ENCODE measurements around the gene AATK.

DNA sequence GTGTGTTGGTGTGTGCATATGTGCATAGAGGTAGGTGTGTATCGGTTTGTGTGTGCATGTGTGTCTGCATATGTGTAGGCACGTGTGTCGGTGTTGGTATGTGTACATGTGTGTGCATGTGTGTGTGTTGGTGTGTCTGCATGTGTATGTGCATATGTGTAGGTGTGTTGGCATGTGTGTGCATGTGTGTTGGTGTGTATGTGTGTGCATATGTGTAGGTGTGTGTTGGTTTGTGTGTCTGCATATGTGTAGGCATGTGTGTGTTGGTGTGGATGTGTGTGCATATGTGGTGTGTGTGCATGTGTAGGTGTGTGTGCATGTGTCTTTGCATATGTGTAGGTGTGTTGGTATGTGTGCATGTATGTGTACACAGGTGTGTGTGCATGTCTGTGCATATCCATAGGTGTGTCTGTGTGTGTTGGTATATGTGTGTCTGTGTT is 3.9 kb upstream of the AATK start:
- TF ChIP-seq, protein P1, sequence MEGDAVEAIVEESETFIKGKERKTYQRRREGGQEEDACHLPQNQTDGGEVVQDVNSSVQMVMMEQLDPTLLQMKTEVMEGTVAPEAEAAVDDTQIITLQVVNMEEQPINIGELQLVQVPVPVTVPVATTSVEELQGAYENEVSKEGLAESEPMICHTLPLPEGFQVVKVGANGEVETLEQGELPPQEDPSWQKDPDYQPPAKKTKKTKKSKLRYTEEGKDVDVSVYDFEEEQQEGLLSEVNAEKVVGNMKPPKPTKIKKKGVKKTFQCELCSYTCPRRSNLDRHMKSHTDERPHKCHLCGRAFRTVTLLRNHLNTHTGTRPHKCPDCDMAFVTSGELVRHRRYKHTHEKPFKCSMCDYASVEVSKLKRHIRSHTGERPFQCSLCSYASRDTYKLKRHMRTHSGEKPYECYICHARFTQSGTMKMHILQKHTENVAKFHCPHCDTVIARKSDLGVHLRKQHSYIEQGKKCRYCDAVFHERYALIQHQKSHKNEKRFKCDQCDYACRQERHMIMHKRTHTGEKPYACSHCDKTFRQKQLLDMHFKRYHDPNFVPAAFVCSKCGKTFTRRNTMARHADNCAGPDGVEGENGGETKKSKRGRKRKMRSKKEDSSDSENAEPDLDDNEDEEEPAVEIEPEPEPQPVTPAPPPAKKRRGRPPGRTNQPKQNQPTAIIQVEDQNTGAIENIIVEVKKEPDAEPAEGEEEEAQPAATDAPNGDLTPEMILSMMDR (IDR thresholded peaks at IDR 0.05; ENCODE audit: extremely low read depth in 1 of 2, insufficient read depth in 1 of 2, low read depth in 1 of 2, low read length in 2 of 2) = no peak
- no peak for TF ChIP-seq MYC (IDR thresholded peaks at IDR 0.05; ENCODE audit: low read depth, low read length)
- TF ChIP-seq POLR2A (IDR thresholded peaks at IDR 0.05; ENCODE audit: low read depth, low read length) = no peak
- no peak for TF ChIP-seq EZH2 (IDR thresholded peaks at IDR 0.05; ENCODE audit: borderline replicate concordance, low read depth, low read length, severe bottlenecking)
- TF ChIP-seq JUN (IDR thresholded peaks at IDR 0.05; ENCODE audit: borderline replicate concordance, insufficient read depth, insufficient read length, low read depth) = no peak
- TF ChIP-seq POLR2AphosphoS5 (IDR thresholded peaks at IDR 0.05; ENCODE audit: insufficient read depth, low read depth, low read length) = no peak
- no peak for TF ChIP-seq GATA2 (IDR thresholded peaks at IDR 0.05; ENCODE audit: insufficient read depth, insufficient read length, low read depth, low read length)
- TF ChIP-seq, protein P2, sequence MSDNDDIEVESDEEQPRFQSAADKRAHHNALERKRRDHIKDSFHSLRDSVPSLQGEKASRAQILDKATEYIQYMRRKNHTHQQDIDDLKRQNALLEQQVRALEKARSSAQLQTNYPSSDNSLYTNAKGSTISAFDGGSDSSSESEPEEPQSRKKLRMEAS (IDR thresholded peaks at IDR 0.05; ENCODE audit: insufficient read depth, insufficient read length) = no peak

All from endothelial cell of umbilical vein (primary cell).